ENCODE data around the gene COL18A1. TPM values are rescaled to one million over a fixed set of nuclear protein-coding genes. Genes with fewer than 3 reads are reported as not detected.

COL18A1 gene
- total and polyA plus RNA-seq, 2 of the 8 experiments (the other 6 are each of a cell fraction or from before 2014, with no cell fraction given): 145 to 201 TPM

DNA sequence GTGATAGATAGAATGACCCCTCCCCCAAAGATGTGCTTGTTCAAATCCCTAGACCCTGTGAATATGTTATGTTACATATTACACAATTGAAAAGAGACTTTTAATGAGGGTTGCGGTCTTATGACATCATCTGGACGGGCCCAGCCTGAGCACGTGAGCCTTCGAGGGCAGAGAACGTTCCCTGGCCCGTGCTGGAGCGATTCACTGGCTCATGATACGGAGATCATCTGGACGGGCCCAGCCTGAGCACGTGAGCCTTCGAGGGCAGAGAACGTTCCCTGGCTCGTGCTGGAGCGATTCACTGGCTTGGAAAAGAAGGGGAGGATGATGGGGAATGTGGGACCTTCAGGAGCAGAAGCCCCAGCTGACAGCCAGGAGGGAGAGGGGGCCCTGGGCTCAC, 34.4 kb upstream of the COL18A1 start (continued):
- TF ChIP-seq, protein P1, sequence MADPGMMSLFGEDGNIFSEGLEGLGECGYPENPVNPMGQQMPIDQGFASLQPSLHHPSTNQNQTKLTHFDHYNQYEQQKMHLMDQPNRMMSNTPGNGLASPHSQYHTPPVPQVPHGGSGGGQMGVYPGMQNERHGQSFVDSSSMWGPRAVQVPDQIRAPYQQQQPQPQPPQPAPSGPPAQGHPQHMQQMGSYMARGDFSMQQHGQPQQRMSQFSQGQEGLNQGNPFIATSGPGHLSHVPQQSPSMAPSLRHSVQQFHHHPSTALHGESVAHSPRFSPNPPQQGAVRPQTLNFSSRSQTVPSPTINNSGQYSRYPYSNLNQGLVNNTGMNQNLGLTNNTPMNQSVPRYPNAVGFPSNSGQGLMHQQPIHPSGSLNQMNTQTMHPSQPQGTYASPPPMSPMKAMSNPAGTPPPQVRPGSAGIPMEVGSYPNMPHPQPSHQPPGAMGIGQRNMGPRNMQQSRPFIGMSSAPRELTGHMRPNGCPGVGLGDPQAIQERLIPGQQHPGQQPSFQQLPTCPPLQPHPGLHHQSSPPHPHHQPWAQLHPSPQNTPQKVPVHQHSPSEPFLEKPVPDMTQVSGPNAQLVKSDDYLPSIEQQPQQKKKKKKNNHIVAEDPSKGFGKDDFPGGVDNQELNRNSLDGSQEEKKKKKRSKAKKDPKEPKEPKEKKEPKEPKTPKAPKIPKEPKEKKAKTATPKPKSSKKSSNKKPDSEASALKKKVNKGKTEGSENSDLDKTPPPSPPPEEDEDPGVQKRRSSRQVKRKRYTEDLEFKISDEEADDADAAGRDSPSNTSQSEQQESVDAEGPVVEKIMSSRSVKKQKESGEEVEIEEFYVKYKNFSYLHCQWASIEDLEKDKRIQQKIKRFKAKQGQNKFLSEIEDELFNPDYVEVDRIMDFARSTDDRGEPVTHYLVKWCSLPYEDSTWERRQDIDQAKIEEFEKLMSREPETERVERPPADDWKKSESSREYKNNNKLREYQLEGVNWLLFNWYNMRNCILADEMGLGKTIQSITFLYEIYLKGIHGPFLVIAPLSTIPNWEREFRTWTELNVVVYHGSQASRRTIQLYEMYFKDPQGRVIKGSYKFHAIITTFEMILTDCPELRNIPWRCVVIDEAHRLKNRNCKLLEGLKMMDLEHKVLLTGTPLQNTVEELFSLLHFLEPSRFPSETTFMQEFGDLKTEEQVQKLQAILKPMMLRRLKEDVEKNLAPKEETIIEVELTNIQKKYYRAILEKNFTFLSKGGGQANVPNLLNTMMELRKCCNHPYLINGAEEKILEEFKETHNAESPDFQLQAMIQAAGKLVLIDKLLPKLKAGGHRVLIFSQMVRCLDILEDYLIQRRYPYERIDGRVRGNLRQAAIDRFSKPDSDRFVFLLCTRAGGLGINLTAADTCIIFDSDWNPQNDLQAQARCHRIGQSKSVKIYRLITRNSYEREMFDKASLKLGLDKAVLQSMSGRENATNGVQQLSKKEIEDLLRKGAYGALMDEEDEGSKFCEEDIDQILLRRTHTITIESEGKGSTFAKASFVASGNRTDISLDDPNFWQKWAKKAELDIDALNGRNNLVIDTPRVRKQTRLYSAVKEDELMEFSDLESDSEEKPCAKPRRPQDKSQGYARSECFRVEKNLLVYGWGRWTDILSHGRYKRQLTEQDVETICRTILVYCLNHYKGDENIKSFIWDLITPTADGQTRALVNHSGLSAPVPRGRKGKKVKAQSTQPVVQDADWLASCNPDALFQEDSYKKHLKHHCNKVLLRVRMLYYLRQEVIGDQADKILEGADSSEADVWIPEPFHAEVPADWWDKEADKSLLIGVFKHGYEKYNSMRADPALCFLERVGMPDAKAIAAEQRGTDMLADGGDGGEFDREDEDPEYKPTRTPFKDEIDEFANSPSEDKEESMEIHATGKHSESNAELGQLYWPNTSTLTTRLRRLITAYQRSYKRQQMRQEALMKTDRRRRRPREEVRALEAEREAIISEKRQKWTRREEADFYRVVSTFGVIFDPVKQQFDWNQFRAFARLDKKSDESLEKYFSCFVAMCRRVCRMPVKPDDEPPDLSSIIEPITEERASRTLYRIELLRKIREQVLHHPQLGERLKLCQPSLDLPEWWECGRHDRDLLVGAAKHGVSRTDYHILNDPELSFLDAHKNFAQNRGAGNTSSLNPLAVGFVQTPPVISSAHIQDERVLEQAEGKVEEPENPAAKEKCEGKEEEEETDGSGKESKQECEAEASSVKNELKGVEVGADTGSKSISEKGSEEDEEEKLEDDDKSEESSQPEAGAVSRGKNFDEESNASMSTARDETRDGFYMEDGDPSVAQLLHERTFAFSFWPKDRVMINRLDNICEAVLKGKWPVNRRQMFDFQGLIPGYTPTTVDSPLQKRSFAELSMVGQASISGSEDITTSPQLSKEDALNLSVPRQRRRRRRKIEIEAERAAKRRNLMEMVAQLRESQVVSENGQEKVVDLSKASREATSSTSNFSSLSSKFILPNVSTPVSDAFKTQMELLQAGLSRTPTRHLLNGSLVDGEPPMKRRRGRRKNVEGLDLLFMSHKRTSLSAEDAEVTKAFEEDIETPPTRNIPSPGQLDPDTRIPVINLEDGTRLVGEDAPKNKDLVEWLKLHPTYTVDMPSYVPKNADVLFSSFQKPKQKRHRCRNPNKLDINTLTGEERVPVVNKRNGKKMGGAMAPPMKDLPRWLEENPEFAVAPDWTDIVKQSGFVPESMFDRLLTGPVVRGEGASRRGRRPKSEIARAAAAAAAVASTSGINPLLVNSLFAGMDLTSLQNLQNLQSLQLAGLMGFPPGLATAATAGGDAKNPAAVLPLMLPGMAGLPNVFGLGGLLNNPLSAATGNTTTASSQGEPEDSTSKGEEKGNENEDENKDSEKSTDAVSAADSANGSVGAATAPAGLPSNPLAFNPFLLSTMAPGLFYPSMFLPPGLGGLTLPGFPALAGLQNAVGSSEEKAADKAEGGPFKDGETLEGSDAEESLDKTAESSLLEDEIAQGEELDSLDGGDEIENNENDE (IDR thresholded peaks at IDR 0.05; ENCODE audit: insufficient replicate concordance, low read length): no peak
- TF ChIP-seq SIRT6 (IDR thresholded peaks at IDR 0.05; ENCODE audit: low read length) (no peak), POLR2AphosphoS5 (IDR thresholded peaks at IDR 0.05; ENCODE audit: low read depth, low read length) (no peak)
- TF ChIP-seq, protein P2, sequence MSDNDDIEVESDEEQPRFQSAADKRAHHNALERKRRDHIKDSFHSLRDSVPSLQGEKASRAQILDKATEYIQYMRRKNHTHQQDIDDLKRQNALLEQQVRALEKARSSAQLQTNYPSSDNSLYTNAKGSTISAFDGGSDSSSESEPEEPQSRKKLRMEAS (IDR thresholded peaks at IDR 0.05): 0 out of 2 replicates have a peak, but pooled peaks have one; percentile 15

All from H1 (cell line).